ENCODE results near the gene HPDL.
"Not testable (repeated sequence)": the region's sequence is repeated elsewhere in the genome, so short reads cannot be mapped to it uniquely, and the experiment has no call there.

Gene HPDL

DNA sequence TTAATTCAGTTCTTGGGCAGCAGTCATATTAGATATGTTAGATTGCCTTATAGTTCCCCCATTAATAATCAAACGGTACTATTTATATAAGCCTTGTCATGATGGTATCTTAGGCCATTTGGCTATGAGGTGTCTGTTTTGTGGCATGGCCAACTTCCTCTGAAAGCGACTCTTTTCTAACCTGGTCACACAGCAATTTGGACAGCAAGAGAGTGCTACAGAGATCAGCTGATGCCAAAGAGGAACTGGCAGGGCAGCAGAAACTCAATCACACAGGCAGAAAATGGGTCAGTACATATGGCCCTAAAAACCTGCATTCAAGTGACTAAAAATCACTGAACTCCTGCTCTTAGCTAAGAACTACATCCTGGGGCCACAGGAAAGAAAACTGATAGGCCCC is 27.0 kb downstream of the HPDL start:
- H3K4me3 ChIP-seq (ENCODE audit: insufficient read length, low read depth), result no peak overlapping the region
- peaks cover 8% of the 10 kb centered on the region for H3K4me1 ChIP-seq (ENCODE audit: insufficient read depth, insufficient read length)
- H3K9ac ChIP-seq (ENCODE audit: insufficient read length, low read depth), result no peak overlapping the region
- H3K27me3 ChIP-seq (ENCODE audit: insufficient read depth, insufficient read length), result no peaks in the 10 kb centered on the region
- H3K36me3 ChIP-seq (ENCODE audit: insufficient read depth, insufficient read length, low read length), result no peaks in the 10 kb centered on the region
- H3K9me3 ChIP-seq (ENCODE audit: insufficient read depth, low read length), result no peaks in the 10 kb centered on the region
- TF ChIP-seq YY1 (IDR thresholded peaks at IDR 0.05; ENCODE audit: insufficient read depth, insufficient read length) (no peak), ZNF274 (IDR thresholded peaks at IDR 0.05; ENCODE audit: low read depth, low read length) (no peak), SUZ12 (IDR thresholded peaks at IDR 0.05; ENCODE audit: extremely low read depth, insufficient read depth, insufficient read length) (no peak)
- no peak for DNase-seq (ENCODE audit: low read depth, low spot score)

DNA sequence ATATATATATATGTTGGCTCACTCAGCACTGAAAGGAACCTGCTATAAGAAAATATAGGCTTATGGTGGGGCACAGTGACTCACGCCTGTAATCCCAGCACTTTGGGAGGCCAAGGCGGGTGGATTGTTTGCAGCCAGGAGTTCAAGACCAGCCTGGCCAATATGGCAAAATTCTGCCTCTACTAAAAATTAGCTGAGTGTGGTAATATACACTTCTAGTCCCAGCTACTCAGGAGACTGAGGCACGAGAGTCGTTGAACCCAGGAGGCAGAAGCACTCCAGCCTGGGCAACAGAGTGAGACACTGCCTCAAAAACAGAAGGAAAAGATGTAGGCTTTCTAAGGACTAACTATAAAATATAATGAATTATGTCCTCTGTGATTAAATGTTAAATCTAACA is 28.1 kb downstream of the HPDL start:
- H3K9ac ChIP-seq (ENCODE audit: insufficient read length, low read depth), result no peak overlapping the region
- TF ChIP-seq ZNF274 (IDR thresholded peaks at IDR 0.05; ENCODE audit: low read depth, low read length) (no peak), YY1 (IDR thresholded peaks at IDR 0.05; ENCODE audit: insufficient read depth, insufficient read length) (no peak), SUZ12 (IDR thresholded peaks at IDR 0.05; ENCODE audit: extremely low read depth, insufficient read depth, insufficient read length) (no peak)
- H3K36me3 ChIP-seq (ENCODE audit: insufficient read depth, insufficient read length, low read length), result no peaks in the 10 kb centered on the region
- H3K4me3 ChIP-seq (ENCODE audit: insufficient read length, low read depth), result no peak overlapping the region
- no peaks in the 10 kb centered on the region for H3K4me1 ChIP-seq (ENCODE audit: insufficient read depth, insufficient read length)
- DNase-seq (ENCODE audit: low read depth, low spot score), result no peak
- no peaks in the 10 kb centered on the region for H3K27me3 ChIP-seq (ENCODE audit: insufficient read depth, insufficient read length)
- H3K9me3 ChIP-seq (ENCODE audit: insufficient read depth, low read length), result no peaks in the 10 kb centered on the region

DNA sequence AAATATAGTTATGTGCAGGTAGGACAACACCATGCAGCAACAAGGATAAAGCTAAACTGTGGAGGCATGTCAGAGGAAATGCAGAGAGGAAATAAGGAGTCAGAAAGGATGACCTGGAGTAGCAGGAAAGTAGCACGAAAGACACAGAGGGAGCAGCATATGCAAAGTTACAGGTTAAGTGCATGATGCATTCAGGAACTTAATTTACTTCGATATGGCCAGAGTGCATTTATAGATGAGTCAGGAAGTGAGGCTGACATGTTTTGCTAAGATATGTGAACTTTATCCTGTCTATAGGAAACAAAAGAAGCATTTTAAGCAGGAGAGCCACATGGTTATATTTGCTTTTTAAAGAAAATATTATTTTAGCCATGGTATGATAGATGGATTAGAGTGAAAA is 29.0 kb downstream of the HPDL start:
- Histone ChIP-seq H3K4me3 (ENCODE audit: insufficient read length, low read depth) (no peak overlapping the region), H3K9ac (ENCODE audit: insufficient read length, low read depth) (no peak overlapping the region), H3K9me3 (ENCODE audit: insufficient read depth, low read length) (no peaks in the 10 kb centered on the region), H3K4me1 (ENCODE audit: insufficient read depth, insufficient read length) (no peaks in the 10 kb centered on the region), H3K36me3 (ENCODE audit: insufficient read depth, insufficient read length, low read length) (no peaks in the 10 kb centered on the region), H3K27me3 (ENCODE audit: insufficient read depth, insufficient read length) (no peaks in the 10 kb centered on the region)
- no peak for DNase-seq (ENCODE audit: low read depth, low spot score)
- TF ChIP-seq YY1 (IDR thresholded peaks at IDR 0.05; ENCODE audit: insufficient read depth, insufficient read length), result no peak
- TF ChIP-seq SUZ12 (IDR thresholded peaks at IDR 0.05; ENCODE audit: extremely low read depth, insufficient read depth, insufficient read length), result no peak

DNA sequence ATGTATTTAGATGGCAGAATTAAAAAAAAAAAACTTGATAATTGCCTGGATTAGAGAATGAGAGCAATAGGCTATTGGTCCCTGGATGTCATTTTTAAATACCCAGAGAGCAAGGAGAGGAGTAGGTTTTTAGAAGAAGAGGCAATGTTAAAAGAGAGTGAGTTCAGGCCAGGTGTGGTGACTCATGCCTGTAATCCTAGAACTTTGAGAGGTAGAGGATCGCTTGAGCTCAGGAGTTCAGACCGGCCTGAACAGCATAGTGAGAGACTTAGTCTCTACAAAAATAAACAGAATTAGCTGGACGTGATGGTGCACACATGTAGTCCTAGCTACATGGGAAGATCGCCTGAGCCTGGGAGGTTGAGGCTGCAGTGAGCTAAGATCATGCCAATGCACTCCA is 29.5 kb downstream of the HPDL start:
- H3K27me3 ChIP-seq (ENCODE audit: insufficient read depth, insufficient read length), result no peaks in the 10 kb centered on the region
- no peaks in the 10 kb centered on the region for H3K9me3 ChIP-seq (ENCODE audit: insufficient read depth, low read length)
- no peak for DNase-seq (ENCODE audit: low read depth, low spot score)
- H3K36me3 ChIP-seq (ENCODE audit: insufficient read depth, insufficient read length, low read length), result no peaks in the 10 kb centered on the region
- no peak overlapping the region for H3K9ac ChIP-seq (ENCODE audit: insufficient read length, low read depth)
- no peaks in the 10 kb centered on the region for H3K4me1 ChIP-seq (ENCODE audit: insufficient read depth, insufficient read length)
- H3K4me3 ChIP-seq (ENCODE audit: insufficient read length, low read depth), result no peak overlapping the region
- TF ChIP-seq ZNF274 (IDR thresholded peaks at IDR 0.05; ENCODE audit: low read depth, low read length) (no peak), YY1 (IDR thresholded peaks at IDR 0.05; ENCODE audit: insufficient read depth, insufficient read length) (no peak)

GRCh38 chr1:45359882-45360513 is 33.3 kb downstream of the HPDL start:
- no peaks in the 10 kb centered on the region for H3K36me3 ChIP-seq (ENCODE audit: insufficient read depth, insufficient read length, low read length)
- H3K9ac ChIP-seq (ENCODE audit: insufficient read length, low read depth), result peak overlapping the region; percentile 12
- H3K27me3 ChIP-seq (ENCODE audit: insufficient read depth, insufficient read length), result no peaks in the 10 kb centered on the region
- no peaks in the 10 kb centered on the region for H3K4me1 ChIP-seq (ENCODE audit: insufficient read depth, insufficient read length)
- no peak overlapping the region for H3K4me3 ChIP-seq (ENCODE audit: insufficient read length, low read depth)
- H3K9me3 ChIP-seq (ENCODE audit: insufficient read depth, low read length), result no peaks in the 10 kb centered on the region
- no peak for DNase-seq (ENCODE audit: low read depth, low spot score)
- TF ChIP-seq YY1 (IDR thresholded peaks at IDR 0.05; ENCODE audit: insufficient read depth, insufficient read length) (no peak), SUZ12 (IDR thresholded peaks at IDR 0.05; ENCODE audit: extremely low read depth, insufficient read depth, insufficient read length) (no peak), ZNF274 (IDR thresholded peaks at IDR 0.05; ENCODE audit: low read depth, low read length) (no peak)

DNA sequence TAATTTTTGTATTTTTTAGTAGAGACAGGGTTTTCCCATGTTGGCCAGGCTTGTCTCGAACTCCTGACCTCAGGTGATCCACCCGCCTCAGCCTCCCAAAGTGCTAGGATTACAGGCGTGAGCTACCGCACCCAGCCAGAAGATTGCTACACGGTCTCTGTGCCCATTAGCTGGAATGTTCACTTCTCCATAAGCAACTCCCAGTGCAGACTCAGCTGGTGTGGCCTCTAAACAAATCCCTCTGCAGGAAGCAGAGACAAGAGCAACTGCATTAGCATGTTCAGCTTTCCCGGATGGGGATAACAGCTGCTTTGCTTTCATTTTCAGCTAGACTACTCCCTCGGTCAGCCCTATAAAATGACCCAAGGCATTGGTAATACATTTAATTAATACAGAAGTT is 34.3 kb downstream of the HPDL start:
- peak; percentile 62 for DNase-seq (ENCODE audit: low read depth, low spot score)

GRCh38 chr1:45364294-45364693 is 37.6 kb downstream of the HPDL start:
- H3K27me3 ChIP-seq (ENCODE audit: insufficient read depth, insufficient read length), result no peaks in the 10 kb centered on the region
- H3K36me3 ChIP-seq (ENCODE audit: insufficient read depth, insufficient read length, low read length), result no peaks in the 10 kb centered on the region
- no peak overlapping the region for H3K9ac ChIP-seq (ENCODE audit: insufficient read length, low read depth)
- DNase-seq (ENCODE audit: low read depth, low spot score), result no peak
- TF ChIP-seq YY1 (IDR thresholded peaks at IDR 0.05; ENCODE audit: insufficient read depth, insufficient read length), result no peak
- no peak for TF ChIP-seq SUZ12 (IDR thresholded peaks at IDR 0.05; ENCODE audit: extremely low read depth, insufficient read depth, insufficient read length)
- H3K9me3 ChIP-seq (ENCODE audit: insufficient read depth, low read length), result no peaks in the 10 kb centered on the region
- no peak overlapping the region for H3K4me3 ChIP-seq (ENCODE audit: insufficient read length, low read depth)
- no peaks in the 10 kb centered on the region for H3K4me1 ChIP-seq (ENCODE audit: insufficient read depth, insufficient read length)

More for the DNA sequence above, 34.3 kb downstream of the HPDL start:
- not testable (repeated sequence) for H3K36me3 ChIP-seq (ENCODE audit: insufficient read depth, insufficient read length, low read length); H3K4me3 ChIP-seq (ENCODE audit: insufficient read length, low read depth); H3K9me3 ChIP-seq (ENCODE audit: insufficient read depth, low read length); H3K4me1 ChIP-seq (ENCODE audit: insufficient read depth, insufficient read length); H3K9ac ChIP-seq (ENCODE audit: insufficient read length, low read depth); H3K27me3 ChIP-seq (ENCODE audit: insufficient read depth, insufficient read length)

- Histone ChIP-seq H3K4me3 (ENCODE audit: insufficient read length, low read depth) (no peak overlapping the region), H3K27me3 (ENCODE audit: insufficient read depth, insufficient read length) (no peaks in the 10 kb centered on the region), H3K9ac (ENCODE audit: insufficient read length, low read depth) (no peak overlapping the region), H3K4me1 (ENCODE audit: insufficient read depth, insufficient read length) (no peaks in the 10 kb centered on the region), H3K9me3 (ENCODE audit: insufficient read depth, low read length) (no peaks in the 10 kb centered on the region), H3K36me3 (ENCODE audit: insufficient read depth, insufficient read length, low read length) (no peaks in the 10 kb centered on the region)
- TF ChIP-seq YY1 (IDR thresholded peaks at IDR 0.05; ENCODE audit: insufficient read depth, insufficient read length) (no peak), ZNF274 (IDR thresholded peaks at IDR 0.05; ENCODE audit: low read depth, low read length) (no peak), SUZ12 (IDR thresholded peaks at IDR 0.05; ENCODE audit: extremely low read depth, insufficient read depth, insufficient read length) (no peak)
- DNase-seq (ENCODE audit: low read depth, low spot score), result no peak
Observed at GRCh38 chr1:45365051-45365450, 38.4 kb downstream of the HPDL start.
